NCI-H446 treated with DMSO at 0.1 percent for 48 hours (cell line): Measurements from ENCODE around the gene MPDU1.

Experiments used
- DNase-seq: peaks from one replicate; lab custom pipeline; 2025; lab: John Stamatoyannopoulos, UW

Gene MPDU1

GRCh38 chr17:7583253-7584109, at the start of gene MPDU1:
Gene MPDU1 (plus strand): TSS chr17:7583852. CDS start chr17:7583863, 11 bp downstream.
- peak; percentile 97 for DNase-seq

- DNase-seq = no peak
Measured at GRCh38 chr17:7538050-7538449, 45.6 kb upstream of the MPDU1 start.

- no peak for DNase-seq
Measured at GRCh38 chr17:7538891-7539545, 44.6 kb upstream of the MPDU1 start.

- no peak for DNase-seq
Measured at GRCh38 chr17:7541074-7541621, 42.5 kb upstream of the MPDU1 start.

GRCh38 chr17:7544911-7545310, 38.7 kb upstream of the MPDU1 start:
- no peak for DNase-seq

GRCh38 chr17:7548585-7549400, 34.9 kb upstream of the MPDU1 start, which contains the start of gene TNFSF12:
Gene TNFSF12 (plus strand): TSS chr17:7549058. CDS start chr17:7549154, 96 bp downstream.
- no peak for DNase-seq

GRCh38 chr17:7549401-7550055, 34.1 kb upstream of the MPDU1 start:
- DNase-seq = no peak

- DNase-seq = no peak
Measured at GRCh38 chr17:7550344-7550743, 33.3 kb upstream of the MPDU1 start.

- no peak for DNase-seq
Measured at GRCh38 chr17:7551396-7551795, 32.3 kb upstream of the MPDU1 start.

- DNase-seq = no peak
Measured at GRCh38 chr17:7552621-7553051, 31.0 kb upstream of the MPDU1 start.

- DNase-seq = no peak
Measured at GRCh38 chr17:7553356-7553755, 30.3 kb upstream of the MPDU1 start.

- DNase-seq = no peak
Measured at GRCh38 chr17:7555320-7555948, 28.2 kb upstream of the MPDU1 start.

GRCh38 chr17:7556627-7557026, 27.0 kb upstream of the MPDU1 start:
- no peak for DNase-seq

GRCh38 chr17:7557147-7557764, 26.4 kb upstream of the MPDU1 start:
- DNase-seq = no peak

GRCh38 chr17:7557775-7558543, 25.7 kb upstream of the MPDU1 start:
- DNase-seq = no peak

- DNase-seq = no peak
Measured at GRCh38 chr17:7558544-7559319, 24.9 kb upstream of the MPDU1 start, which contains the start of gene TNFSF13. Gene TNFSF13 (plus strand): TSS chr17:7558750. CDS start chr17:7559040, 290 bp downstream.

GRCh38 chr17:7559320-7560171, 24.1 kb upstream of the MPDU1 start:
- DNase-seq = no peak
